K562 (cell line): Measurements from ENCODE around the gene SLC37A2. TPM values are rescaled to one million over a fixed set of nuclear protein-coding genes. Genes with fewer than 3 reads are reported as not detected.

Source experiments
- ASH1L ChIP-seq: fragments of 450-650 bp; IDR thresholded peaks from 2 replicates; pipeline ENCODE4 v1.6.1; 2018; ENCODE audit warnings: borderline replicate concordance, mild to moderate bottlenecking, low read depth; ENCODE audit not compliant: partially characterized antibody
- CHCHD3 ChIP-seq: fragments of 250-450 bp; sonication (Bioruptor Pico); IDR thresholded peaks from 2 replicates; pipeline ENCODE4 v2.1.2; 2022; ENCODE audit warnings: mild to moderate bottlenecking
- DIDO1 ChIP-seq: fragments of 450-650 bp; IDR thresholded peaks from 2 replicates; pipeline ENCODE4 v1.6.1; 2016; ENCODE audit warnings: low read depth, missing biosample characterization, missing genetic modification characterization
- MCM2 ChIP-seq: fragments of 450-650 bp; IDR thresholded peaks from 2 replicates; pipeline ENCODE4 v1.6.1; 2017; ENCODE audit warnings: low read depth, mild to moderate bottlenecking
- MCM7 ChIP-seq, 2 experiments: fragments of 450-650 bp; IDR thresholded peaks; 2 replicates each; pipeline ENCODE4 v1.6.1; 2016 to 2018
- NCOR1 ChIP-seq: fragments of 450-650 bp; IDR thresholded peaks from 2 replicates; pipeline ENCODE4 v1.6.1; 2016; ENCODE audit warnings: mild to moderate bottlenecking, moderate library complexity
- NFE2 ChIP-seq: IDR thresholded peaks from 2 replicates; pipeline ENCODE4 v1.6.1; 2014; ENCODE audit warnings: antibody characterized with exemption, low read depth
- NR2C1 ChIP-seq, 2 experiments: fragments of 450-650 bp; IDR thresholded peaks; 2 replicates each; pipeline ENCODE4 v1.6.1; 2017; ENCODE audit warnings: mild to moderate bottlenecking in 2 of 2, antibody characterized with exemption in 1 of 2, inconsistent platforms in 1 of 2, missing compliant biosample characterization in 1 of 2, missing genetic modification characterization in 1 of 2
- POLR2B ChIP-seq: fragments of 450-650 bp; IDR thresholded peaks from 2 replicates; pipeline ENCODE4 v1.6.1; 2018; ENCODE audit warnings: low read depth; ENCODE audit not compliant: partially characterized antibody
- RBM14 ChIP-seq: fragments of 200-400 bp; formaldehyde crosslinking; IDR thresholded peaks from 2 replicates; pipeline ENCODE4 v1.6.1; 2018; ENCODE audit warnings: low read depth, mild to moderate bottlenecking, low read length, moderate library complexity, borderline replicate concordance; ENCODE audit not compliant: insufficient read depth
- RBM15 ChIP-seq: fragments of 200-400 bp; formaldehyde crosslinking; IDR thresholded peaks from 2 replicates; pipeline ENCODE4 v1.6.1; 2018; ENCODE audit warnings: mild to moderate bottlenecking, low read length, moderate library complexity; ENCODE audit not compliant: insufficient read depth
- RBM25 ChIP-seq: fragments of 200-400 bp; formaldehyde crosslinking; IDR thresholded peaks from 2 replicates; pipeline ENCODE4 v1.6.1; 2018; ENCODE audit warnings: low read length, low read depth, moderate library complexity; ENCODE audit not compliant: severe bottlenecking
- SMAD3 ChIP-seq: fragments of 450-650 bp; formaldehyde crosslinking; conservative IDR thresholded peaks from 2 replicates; pipeline ENCODE4 v1.4.0; 2020; ENCODE audit warnings: mild to moderate bottlenecking
- SMARCB1 ChIP-seq: IDR thresholded peaks from 2 replicates; pipeline ENCODE4 v1.6.1; 2011; ENCODE audit warnings: improper control_type of control experiment, low read depth; ENCODE audit not compliant: insufficient read length
- STAG1 ChIP-seq: sonication (generic); formaldehyde crosslinking; IDR thresholded peaks from 2 replicates; pipeline ENCODE4 v1.5.0; 2020; ENCODE audit warnings: missing genetic modification reagents, borderline replicate concordance
- ZNF134 ChIP-seq: fragments of 250-450 bp; sonication (Bioruptor Pico); conservative IDR thresholded peaks from 2 replicates; pipeline ENCODE4 v1.4.0; 2020
- ZNF146 ChIP-seq: IDR thresholded peaks from one replicate; pipeline ENCODE4 v1.6.1; 2018; ENCODE audit warnings: missing compliant biosample characterization; ENCODE audit not compliant: unreplicated experiment
- ZNF324 ChIP-seq: fragments of 250-450 bp; sonication (Bioruptor Pico); IDR thresholded peaks from 2 replicates; pipeline ENCODE4 v1.4.0; 2020; ENCODE audit warnings: mild to moderate bottlenecking
- ZNF507 ChIP-seq: conservative IDR thresholded peaks from 2 replicates; pipeline ENCODE4 v1.6.1; 2017; ENCODE audit warnings: missing genetic modification characterization, missing compliant biosample characterization
- ZNF586 ChIP-seq: fragments of 450-650 bp; formaldehyde crosslinking; conservative IDR thresholded peaks from 2 replicates; pipeline ENCODE4 v1.4.0; 2020; ENCODE audit warnings: mild to moderate bottlenecking, moderate library complexity
- polyA plus RNA-seq, 8 experiments: library from polyadenylated mRNA; depleted of rRNA in 4 of 8; stranded (reverse) in 5 of 8; unstranded in 3 of 8; fragments of >200 nt; fragmentation: Nextera tagmentation in 2 of 8; fragmentation: Illumina TruSeq in 1 of 8; extraction: Ambion mirVana in 2 of 8; extraction: Trizol in 1 of 8; gene quantifications; 2 replicates each; pipeline versions ENCODE4 v1.2.1 to v1.2.3, GENCODE V29; 2011 to 2014; ENCODE audit warnings: inconsistent platforms in 1 of 8, missing spikeins in 1 of 8
- total RNA-seq, 7 experiments: library from RNA; depleted of rRNA in 6 of 7; stranded (reverse); fragments of >200 nt in 6 of 7; fragmentation: Illumina TruSeq in 2 of 7; extraction: Trizol in 2 of 7; gene quantifications; 2 replicates each; pipeline versions ENCODE4 v1.2.1 to v1.2.3, GENCODE V29; 2011 to 2021; ENCODE audit warnings: low replicate concordance in 1 of 7
- TF ChIP-seq, protein P1 (sequence below): fragments of 200-800 bp; sonication (Bioruptor generic); IDR thresholded peaks from 2 replicates; pipeline ENCODE4 v1.6.1; 2016; ENCODE audit warnings: missing genetic modification characterization, missing compliant biosample characterization
- TF ChIP-seq, protein P2 (sequence below): fragments of 250-450 bp; sonication (Bioruptor Pico); IDR thresholded peaks from 2 replicates; pipeline ENCODE4 v1.8.0; 2021; ENCODE audit warnings: borderline replicate concordance, mild to moderate bottlenecking, moderate library complexity; ENCODE audit not compliant: poor library complexity, severe bottlenecking
- TF ChIP-seq, protein P3 (sequence below): fragments of 450-650 bp; conservative IDR thresholded peaks from 2 replicates; pipeline ENCODE4 v1.6.1; 2016; ENCODE audit warnings: missing genetic modification characterization, low read depth, mild to moderate bottlenecking, control low read depth, missing compliant biosample characterization

SLC37A2 gene
- total and polyA plus RNA-seq, 9 of the 15 experiments (the other 6 are each of a cell fraction or from before 2014, with no cell fraction given): 0.01 to 1.2 (median 0.52) TPM

DNA sequence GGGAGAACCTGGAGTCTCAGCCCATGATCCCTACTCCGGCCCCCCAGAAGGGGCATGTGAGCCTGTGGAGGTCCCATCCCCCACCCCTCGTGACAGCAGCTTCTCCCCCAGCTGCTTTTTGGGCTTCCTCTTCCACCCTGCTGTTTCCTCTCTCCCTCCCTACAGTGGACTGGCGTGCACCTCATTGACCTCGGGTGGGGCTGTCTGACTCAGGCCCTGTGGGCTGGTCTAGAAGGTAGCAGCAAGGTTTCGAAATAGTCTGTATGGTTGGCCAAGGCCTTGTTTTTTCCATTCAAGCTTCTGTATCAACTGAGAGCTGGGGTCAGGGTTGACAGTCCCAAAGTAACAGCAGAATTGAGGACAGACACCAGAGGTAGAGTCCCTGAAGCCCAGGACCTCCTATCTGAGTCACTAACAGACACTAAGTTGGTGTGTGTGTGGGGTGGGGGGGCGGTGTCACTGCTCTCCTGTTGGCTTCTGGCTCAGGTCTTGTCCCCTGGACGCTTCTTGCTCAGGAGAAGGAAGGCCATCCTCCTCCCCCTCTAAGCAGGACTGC is 7.7 kb downstream of the SLC37A2 start (continued):
- peak; percentile 73 for TF ChIP-seq NR2C1 (IDR thresholded peaks at IDR 0.05)
- TF ChIP-seq NR2C1 (tag; IDR thresholded peaks at IDR 0.05): peak; percentile 87
- TF ChIP-seq POLR2B: no peak
- no peak for TF ChIP-seq MCM7 (IDR thresholded peaks at IDR 0.05)
- TF ChIP-seq RBM25: no peak
- TF ChIP-seq ZNF146 (CRISPR knock-in tag): no peak
- TF ChIP-seq DIDO1 (tag): no peak
- TF ChIP-seq NCOR1: peak; percentile 72
- no peak for TF ChIP-seq RBM15
- TF ChIP-seq ZNF586: no peak
- TF ChIP-seq, protein P1, sequence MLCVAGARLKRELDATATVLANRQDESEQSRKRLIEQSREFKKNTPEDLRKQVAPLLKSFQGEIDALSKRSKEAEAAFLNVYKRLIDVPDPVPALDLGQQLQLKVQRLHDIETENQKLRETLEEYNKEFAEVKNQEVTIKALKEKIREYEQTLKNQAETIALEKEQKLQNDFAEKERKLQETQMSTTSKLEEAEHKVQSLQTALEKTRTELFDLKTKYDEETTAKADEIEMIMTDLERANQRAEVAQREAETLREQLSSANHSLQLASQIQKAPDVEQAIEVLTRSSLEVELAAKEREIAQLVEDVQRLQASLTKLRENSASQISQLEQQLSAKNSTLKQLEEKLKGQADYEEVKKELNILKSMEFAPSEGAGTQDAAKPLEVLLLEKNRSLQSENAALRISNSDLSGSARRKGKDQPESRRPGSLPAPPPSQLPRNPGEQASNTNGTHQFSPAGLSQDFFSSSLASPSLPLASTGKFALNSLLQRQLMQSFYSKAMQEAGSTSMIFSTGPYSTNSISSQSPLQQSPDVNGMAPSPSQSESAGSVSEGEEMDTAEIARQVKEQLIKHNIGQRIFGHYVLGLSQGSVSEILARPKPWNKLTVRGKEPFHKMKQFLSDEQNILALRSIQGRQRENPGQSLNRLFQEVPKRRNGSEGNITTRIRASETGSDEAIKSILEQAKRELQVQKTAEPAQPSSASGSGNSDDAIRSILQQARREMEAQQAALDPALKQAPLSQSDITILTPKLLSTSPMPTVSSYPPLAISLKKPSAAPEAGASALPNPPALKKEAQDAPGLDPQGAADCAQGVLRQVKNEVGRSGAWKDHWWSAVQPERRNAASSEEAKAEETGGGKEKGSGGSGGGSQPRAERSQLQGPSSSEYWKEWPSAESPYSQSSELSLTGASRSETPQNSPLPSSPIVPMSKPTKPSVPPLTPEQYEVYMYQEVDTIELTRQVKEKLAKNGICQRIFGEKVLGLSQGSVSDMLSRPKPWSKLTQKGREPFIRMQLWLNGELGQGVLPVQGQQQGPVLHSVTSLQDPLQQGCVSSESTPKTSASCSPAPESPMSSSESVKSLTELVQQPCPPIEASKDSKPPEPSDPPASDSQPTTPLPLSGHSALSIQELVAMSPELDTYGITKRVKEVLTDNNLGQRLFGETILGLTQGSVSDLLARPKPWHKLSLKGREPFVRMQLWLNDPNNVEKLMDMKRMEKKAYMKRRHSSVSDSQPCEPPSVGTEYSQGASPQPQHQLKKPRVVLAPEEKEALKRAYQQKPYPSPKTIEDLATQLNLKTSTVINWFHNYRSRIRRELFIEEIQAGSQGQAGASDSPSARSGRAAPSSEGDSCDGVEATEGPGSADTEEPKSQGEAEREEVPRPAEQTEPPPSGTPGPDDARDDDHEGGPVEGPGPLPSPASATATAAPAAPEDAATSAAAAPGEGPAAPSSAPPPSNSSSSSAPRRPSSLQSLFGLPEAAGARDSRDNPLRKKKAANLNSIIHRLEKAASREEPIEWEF (CRISPR knock-in tag): no peak
- TF ChIP-seq ZNF134 (CRISPR knock-in tag): peak; percentile 55; the same call in 1 of the 2 replicates
- 0 out of 2 replicates have a peak, but pooled peaks have one; percentile 21 for TF ChIP-seq SMAD3 (CRISPR knock-in tag)
- TF ChIP-seq MCM2: no peak
- TF ChIP-seq NFE2: no peak; the same call in 1 of the 2 replicates
- TF ChIP-seq, protein P2, sequence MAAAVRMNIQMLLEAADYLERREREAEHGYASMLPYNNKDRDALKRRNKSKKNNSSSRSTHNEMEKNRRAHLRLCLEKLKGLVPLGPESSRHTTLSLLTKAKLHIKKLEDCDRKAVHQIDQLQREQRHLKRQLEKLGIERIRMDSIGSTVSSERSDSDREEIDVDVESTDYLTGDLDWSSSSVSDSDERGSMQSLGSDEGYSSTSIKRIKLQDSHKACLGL: no peak
- no peak for TF ChIP-seq ZNF324 (CRISPR knock-in tag)
- TF ChIP-seq CHCHD3 (CRISPR knock-in tag): no peak
- no peak for TF ChIP-seq SMARCB1
- no peak for TF ChIP-seq ASH1L
- TF ChIP-seq, protein P3, sequence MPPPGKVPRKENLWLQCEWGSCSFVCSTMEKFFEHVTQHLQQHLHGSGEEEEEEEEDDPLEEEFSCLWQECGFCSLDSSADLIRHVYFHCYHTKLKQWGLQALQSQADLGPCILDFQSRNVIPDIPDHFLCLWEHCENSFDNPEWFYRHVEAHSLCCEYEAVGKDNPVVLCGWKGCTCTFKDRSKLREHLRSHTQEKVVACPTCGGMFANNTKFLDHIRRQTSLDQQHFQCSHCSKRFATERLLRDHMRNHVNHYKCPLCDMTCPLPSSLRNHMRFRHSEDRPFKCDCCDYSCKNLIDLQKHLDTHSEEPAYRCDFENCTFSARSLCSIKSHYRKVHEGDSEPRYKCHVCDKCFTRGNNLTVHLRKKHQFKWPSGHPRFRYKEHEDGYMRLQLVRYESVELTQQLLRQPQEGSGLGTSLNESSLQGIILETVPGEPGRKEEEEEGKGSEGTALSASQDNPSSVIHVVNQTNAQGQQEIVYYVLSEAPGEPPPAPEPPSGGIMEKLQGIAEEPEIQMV (tag): no peak; the same call in 1 of the 2 replicates
- no peak for TF ChIP-seq ZNF507 (tag)
- TF ChIP-seq RBM14: no peak
- TF ChIP-seq STAG1 (CRISPR knock-in tag): no peak
